ENCODE data around the gene FAM241B.

Gene FAM241B

GRCh38 chr10:69629897-69630650 is at the start of gene FAM241B:
Gene FAM241B (plus strand): TSS chr10:69630247. CDS start chr10:69631744, 1,497 bp downstream.
- Histone ChIP-seq H3K27ac (no peak within 1 kb of the TSS), H3K4me3 (peak within 1 kb of the TSS; percentile 72), H3K9ac (ENCODE audit: insufficient read length) (no peak within 1 kb of the TSS), H3K36me3 (ENCODE audit: insufficient read depth, low read length) (no peaks in the 10 kb centered on the region), H3K9me3 (ENCODE audit: low read depth, low read length) (no peaks in the 10 kb centered on the region)
- no peak for DNase-seq (ENCODE audit: low read depth, low spot score)
- no peak for TF ChIP-seq EZH2 (IDR thresholded peaks at IDR 0.05)
- no peak for TF ChIP-seq POLR2AphosphoS5 (IDR thresholded peaks at IDR 0.05; ENCODE audit: borderline replicate concordance, low read depth, low read length)
- TF ChIP-seq FOXP2 (optimal IDR thresholded peaks at IDR 0.05; ENCODE audit: control extremely low read depth, extremely low read length, insufficient read depth) = no peak

GRCh38 chr10:69580435-69580834 is 49.6 kb upstream of the FAM241B start:
- no peak for TF ChIP-seq EZH2 (IDR thresholded peaks at IDR 0.05)
- no peak for TF ChIP-seq FOXP2 (optimal IDR thresholded peaks at IDR 0.05; ENCODE audit: control extremely low read depth, extremely low read length, insufficient read depth)
- no peak for DNase-seq (ENCODE audit: low read depth, low spot score)
- Histone ChIP-seq H3K9me3 (ENCODE audit: low read depth, low read length) (no peaks in the 10 kb centered on the region), H3K9ac (ENCODE audit: insufficient read length) (no peak overlapping the region), H3K27ac (no peak overlapping the region), H3K4me3 (no peak overlapping the region), H3K36me3 (ENCODE audit: insufficient read depth, low read length) (no peaks in the 10 kb centered on the region)

- Histone ChIP-seq H3K27ac (no peak overlapping the region), H3K9me3 (ENCODE audit: low read depth, low read length) (no peaks in the 10 kb centered on the region), H3K36me3 (ENCODE audit: insufficient read depth, low read length) (no peaks in the 10 kb centered on the region), H3K4me3 (no peak overlapping the region), H3K9ac (ENCODE audit: insufficient read length) (no peak overlapping the region)
- no peak for DNase-seq (ENCODE audit: low read depth, low spot score)
- TF ChIP-seq EZH2 (IDR thresholded peaks at IDR 0.05) (no peak), FOXP2 (optimal IDR thresholded peaks at IDR 0.05; ENCODE audit: control extremely low read depth, extremely low read length, insufficient read depth) (no peak), POLR2AphosphoS5 (IDR thresholded peaks at IDR 0.05; ENCODE audit: borderline replicate concordance, low read depth, low read length) (no peak)
Observed at GRCh38 chr10:69583106-69583505, 46.9 kb upstream of the FAM241B start.

- TF ChIP-seq EZH2 (IDR thresholded peaks at IDR 0.05) (no peak), POLR2AphosphoS5 (IDR thresholded peaks at IDR 0.05; ENCODE audit: borderline replicate concordance, low read depth, low read length) (no peak), FOXP2 (optimal IDR thresholded peaks at IDR 0.05; ENCODE audit: control extremely low read depth, extremely low read length, insufficient read depth) (no peak)
- no peaks in the 10 kb centered on the region for H3K36me3 ChIP-seq (ENCODE audit: insufficient read depth, low read length)
Observed at GRCh38 chr10:69584624-69585023, 45.4 kb upstream of the FAM241B start.

GRCh38 chr10:69588358-69588757 is 41.7 kb upstream of the FAM241B start:
- Histone ChIP-seq H3K9me3 (ENCODE audit: low read depth, low read length) (no peaks in the 10 kb centered on the region), H3K36me3 (ENCODE audit: insufficient read depth, low read length) (no peaks in the 10 kb centered on the region), H3K9ac (ENCODE audit: insufficient read length) (no peak overlapping the region), H3K4me3 (no peak overlapping the region), H3K27ac (no peak overlapping the region)
- TF ChIP-seq POLR2AphosphoS5 (IDR thresholded peaks at IDR 0.05; ENCODE audit: borderline replicate concordance, low read depth, low read length) (no peak), EZH2 (IDR thresholded peaks at IDR 0.05) (no peak), FOXP2 (optimal IDR thresholded peaks at IDR 0.05; ENCODE audit: control extremely low read depth, extremely low read length, insufficient read depth) (no peak)
- no peak for DNase-seq (ENCODE audit: low read depth, low spot score)

More at GRCh38 chr10:69584624-69585023, 45.4 kb upstream of the FAM241B start:
- Histone ChIP-seq H3K9ac (ENCODE audit: insufficient read length) (no peak overlapping the region), H3K27ac (no peak overlapping the region), H3K9me3 (ENCODE audit: low read depth, low read length) (no peaks in the 10 kb centered on the region), H3K4me3 (no peak overlapping the region)
- no peak for DNase-seq (ENCODE audit: low read depth, low spot score)

GRCh38 chr10:69600761-69601330 is 29.2 kb upstream of the FAM241B start:
- H3K36me3 ChIP-seq (ENCODE audit: insufficient read depth, low read length) = no peaks in the 10 kb centered on the region
- no peak for DNase-seq (ENCODE audit: low read depth, low spot score)

GRCh38 chr10:69609077-69609476 is 21.0 kb upstream of the FAM241B start:
- Histone ChIP-seq H3K9me3 (ENCODE audit: low read depth, low read length) (no peaks in the 10 kb centered on the region), H3K9ac (ENCODE audit: insufficient read length) (no peak overlapping the region), H3K4me3 (no peak overlapping the region), H3K27ac (no peak overlapping the region), H3K36me3 (ENCODE audit: insufficient read depth, low read length) (no peaks in the 10 kb centered on the region)
- no peak for DNase-seq (ENCODE audit: low read depth, low spot score)
- no peak for TF ChIP-seq POLR2AphosphoS5 (IDR thresholded peaks at IDR 0.05; ENCODE audit: borderline replicate concordance, low read depth, low read length)
- TF ChIP-seq EZH2 (IDR thresholded peaks at IDR 0.05) = no peak
- no peak for TF ChIP-seq FOXP2 (optimal IDR thresholded peaks at IDR 0.05; ENCODE audit: control extremely low read depth, extremely low read length, insufficient read depth)

More at GRCh38 chr10:69600761-69601330, 29.2 kb upstream of the FAM241B start:
- no peak overlapping the region for H3K4me3 ChIP-seq
- H3K9me3 ChIP-seq (ENCODE audit: low read depth, low read length) = no peaks in the 10 kb centered on the region
- TF ChIP-seq POLR2AphosphoS5 (IDR thresholded peaks at IDR 0.05; ENCODE audit: borderline replicate concordance, low read depth, low read length) (no peak), FOXP2 (optimal IDR thresholded peaks at IDR 0.05; ENCODE audit: control extremely low read depth, extremely low read length, insufficient read depth) (no peak), EZH2 (IDR thresholded peaks at IDR 0.05) (no peak)
- no peak overlapping the region for H3K27ac ChIP-seq
- no peak overlapping the region for H3K9ac ChIP-seq (ENCODE audit: insufficient read length)

GRCh38 chr10:69612760-69613159 is 17.3 kb upstream of the FAM241B start:
- Histone ChIP-seq H3K9ac (ENCODE audit: insufficient read length) (no peak overlapping the region), H3K4me3 (no peak overlapping the region), H3K27ac (no peak overlapping the region), H3K36me3 (ENCODE audit: insufficient read depth, low read length) (no peaks in the 10 kb centered on the region), H3K9me3 (ENCODE audit: low read depth, low read length) (no peaks in the 10 kb centered on the region)
- DNase-seq (ENCODE audit: low read depth, low spot score) = no peak
- no peak for TF ChIP-seq POLR2AphosphoS5 (IDR thresholded peaks at IDR 0.05; ENCODE audit: borderline replicate concordance, low read depth, low read length)
- no peak for TF ChIP-seq EZH2 (IDR thresholded peaks at IDR 0.05)
- no peak for TF ChIP-seq FOXP2 (optimal IDR thresholded peaks at IDR 0.05; ENCODE audit: control extremely low read depth, extremely low read length, insufficient read depth)

Data from SK-N-MC (cell line).